Stomach smooth muscle (tissue), 2 donors: ENCODE data around the gene CLRN2.

Experiments
- H3K27ac ChIP-seq: one replicate; pipeline ENCODE4 v1.7.0; 2013; ENCODE audit warnings: mild to moderate bottlenecking, low read length, inconsistent platforms
- H3K27me3 ChIP-seq, 2 donors: one replicate each; pipeline ENCODE4 v1.7.0; 2013; ENCODE audit warnings: low read length in 2 of 2; ENCODE audit not compliant: insufficient read depth in 2 of 2, control insufficient read depth in 1 of 2
- H3K36me3 ChIP-seq, 2 donors: one replicate each; pipeline ENCODE4 v1.7.0; 2013; ENCODE audit warnings: low read length in 2 of 2; ENCODE audit not compliant: control insufficient read depth in 2 of 2, insufficient read depth in 2 of 2
- H3K4me1 ChIP-seq: one replicate; pipeline ENCODE4 v1.7.0; 2013; ENCODE audit warnings: low read length; ENCODE audit not compliant: control insufficient read depth, insufficient read depth
- H3K4me3 ChIP-seq, 2 donors: one replicate each; pipeline ENCODE4 v1.7.0; 2013; ENCODE audit warnings: low read length in 2 of 2
- H3K9ac ChIP-seq, 2 donors: one replicate each; pipeline ENCODE4 v1.7.0; 2013; ENCODE audit warnings: low read length in 2 of 2, mild to moderate bottlenecking in 1 of 2
- H3K9me3 ChIP-seq, 2 donors: one replicate each; pipeline ENCODE4 v1.7.0; 2013; ENCODE audit warnings: low read length in 2 of 2; ENCODE audit not compliant: control insufficient read depth in 2 of 2
- donor health status: healthy.
- donor health status: Pancreatic carcinoma.

CLRN2 gene

DNA sequence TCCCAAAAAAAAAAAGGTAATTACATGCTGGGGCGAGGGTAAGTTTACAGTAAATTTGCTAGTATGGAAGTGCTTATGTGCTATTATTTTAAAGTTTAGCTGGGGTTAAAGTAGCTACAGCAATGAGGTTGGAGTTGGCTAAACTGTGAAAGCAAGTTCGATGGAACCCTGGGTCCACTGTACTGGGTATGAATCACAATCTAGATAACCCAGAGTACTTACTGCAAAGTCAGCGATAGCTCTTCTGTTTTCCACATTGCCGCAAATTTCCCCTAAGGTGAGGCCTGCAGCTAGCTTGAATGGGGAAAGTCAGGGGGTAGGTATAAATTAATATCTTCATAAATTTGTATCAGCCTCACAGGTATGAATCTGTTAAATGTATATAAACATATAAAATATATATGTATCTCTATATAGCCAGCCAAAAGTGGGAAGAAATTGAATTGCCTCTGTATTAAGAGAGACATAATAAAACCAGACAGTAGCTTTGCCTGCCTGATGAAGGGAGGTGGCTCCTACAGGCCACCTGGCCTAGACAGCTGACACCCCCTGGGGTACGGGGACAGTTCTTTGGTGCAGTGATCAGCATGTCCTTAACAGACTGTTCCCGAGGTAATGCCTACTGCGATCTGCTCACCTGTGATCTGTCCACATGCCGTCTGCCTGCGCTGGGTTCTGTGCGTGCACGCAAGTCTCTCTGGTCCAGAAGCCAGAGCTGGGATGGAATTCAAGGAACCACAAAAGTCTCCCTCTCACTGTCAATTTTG lies 30.6 kb downstream of the CLRN2 start:
- Histone ChIP-seq H3K36me3 (no peaks in the 10 kb centered on the region), H3K27ac (no peak overlapping the region), H3K27me3 (no peaks in the 10 kb centered on the region), H3K9me3 (no peaks in the 10 kb centered on the region), H3K9ac (no peak overlapping the region), H3K4me3 (no peak overlapping the region), H3K4me1 (no peaks in the 10 kb centered on the region)

GRCh38 chr4:17546222-17546621 lies 31.3 kb downstream of the CLRN2 start:
- H3K4me1 ChIP-seq, result no peaks in the 10 kb centered on the region
- H3K4me3 ChIP-seq, result no peak overlapping the region
- H3K36me3 ChIP-seq, result no peaks in the 10 kb centered on the region
- H3K9me3 ChIP-seq, result no peaks in the 10 kb centered on the region
- no peaks in the 10 kb centered on the region for H3K27me3 ChIP-seq
- H3K9ac ChIP-seq, result no peak overlapping the region
- no peak overlapping the region for H3K27ac ChIP-seq

GRCh38 chr4:17546678-17547077 lies 31.7 kb downstream of the CLRN2 start:
- Histone ChIP-seq H3K4me3 (no peak overlapping the region), H3K27ac (no peak overlapping the region)

GRCh38 chr4:17550549-17550948 lies 35.6 kb downstream of the CLRN2 start:
- no peak overlapping the region for H3K4me3 ChIP-seq
- H3K9me3 ChIP-seq, result no peaks in the 10 kb centered on the region
- no peaks in the 10 kb centered on the region for H3K36me3 ChIP-seq
- no peaks in the 10 kb centered on the region for H3K4me1 ChIP-seq
- no peak overlapping the region for H3K27ac ChIP-seq
- H3K9ac ChIP-seq, result no peak overlapping the region
- H3K27me3 ChIP-seq, result peaks cover 0 to 4% of the 10 kb centered on the region in 2 donors

More at GRCh38 chr4:17546678-17547077, 31.7 kb downstream of the CLRN2 start:
- H3K9me3 ChIP-seq, result no peaks in the 10 kb centered on the region
- H3K9ac ChIP-seq, result no peak overlapping the region
- no peaks in the 10 kb centered on the region for H3K27me3 ChIP-seq
- no peaks in the 10 kb centered on the region for H3K4me1 ChIP-seq
- no peaks in the 10 kb centered on the region for H3K36me3 ChIP-seq

DNA sequence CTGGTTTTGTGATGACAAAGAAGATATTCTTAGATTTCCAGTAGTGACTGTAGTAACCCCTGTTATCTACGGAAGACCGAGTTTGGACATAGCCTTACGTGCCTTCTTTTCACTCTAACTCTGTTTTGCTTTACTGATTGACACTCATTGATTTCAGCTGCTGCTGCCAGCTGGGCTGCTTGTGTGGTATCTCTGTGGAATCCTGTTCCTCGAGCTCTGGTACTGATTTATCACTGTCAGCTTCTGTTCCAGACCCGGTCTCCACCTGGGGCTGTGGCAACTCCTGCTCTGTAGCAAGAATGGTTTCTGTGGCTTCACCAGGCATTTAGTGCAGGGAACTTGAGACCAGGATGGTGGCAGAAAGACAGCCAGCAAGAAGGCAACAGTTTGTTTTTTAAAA lies 37.5 kb downstream of the CLRN2 start:
- Histone ChIP-seq H3K4me3 (no peak overlapping the region), H3K27ac (no peak overlapping the region), H3K27me3 (peaks cover 0 to 4% of the 10 kb centered on the region in 2 donors)

DNA sequence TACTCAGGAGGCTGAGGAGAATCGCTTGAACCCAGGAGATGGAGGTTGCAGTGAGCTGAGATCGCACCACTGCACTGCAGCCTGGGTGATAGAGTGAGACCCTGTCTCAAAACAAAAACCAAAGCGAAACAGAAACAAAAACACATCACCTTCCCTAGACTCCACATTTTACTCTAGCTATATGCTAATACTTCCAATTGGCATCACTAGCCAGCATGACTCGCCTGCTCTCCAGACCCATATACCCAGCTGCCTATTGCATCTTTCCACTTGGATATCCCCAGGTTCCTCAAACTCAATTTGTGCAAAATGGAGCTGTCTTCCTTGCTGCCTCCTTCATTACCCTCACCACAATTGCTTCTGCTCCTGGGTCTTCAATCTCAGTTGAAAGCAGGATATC lies 39.6 kb downstream of the CLRN2 start:
- H3K9ac ChIP-seq, result no peak overlapping the region
- H3K27ac ChIP-seq, result no peak overlapping the region
- H3K27me3 ChIP-seq, result peaks cover 0 to 4% of the 10 kb centered on the region in 2 donors

More for the DNA sequence above, 37.5 kb downstream of the CLRN2 start:
- Histone ChIP-seq H3K9me3 (no peaks in the 10 kb centered on the region), H3K9ac (no peak overlapping the region), H3K4me1 (no peaks in the 10 kb centered on the region), H3K36me3 (no peaks in the 10 kb centered on the region)

DNA sequence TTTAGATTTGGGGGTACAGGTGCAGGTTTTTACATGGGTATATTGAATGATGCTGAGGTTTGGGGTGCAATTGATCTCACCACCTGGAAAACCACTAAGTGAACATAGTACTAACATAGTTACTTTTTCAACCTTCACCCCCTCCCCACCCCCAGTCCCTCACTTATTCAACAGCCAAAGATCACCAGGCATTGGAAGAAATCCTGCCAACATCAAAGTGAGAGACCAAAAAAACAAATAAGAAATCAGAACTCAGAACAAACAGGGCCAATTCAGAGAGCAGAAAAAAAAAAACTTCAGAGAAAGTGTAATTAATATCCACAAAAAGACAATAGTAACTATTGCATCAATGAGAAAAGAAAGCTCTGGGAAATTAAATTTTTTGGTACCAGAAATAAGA lies 41.5 kb downstream of the CLRN2 start:
- no peaks in the 10 kb centered on the region for H3K9me3 ChIP-seq
- H3K36me3 ChIP-seq, result no peaks in the 10 kb centered on the region
- no peak overlapping the region for H3K4me3 ChIP-seq
- no peaks in the 10 kb centered on the region for H3K4me1 ChIP-seq
- H3K27ac ChIP-seq, result no peak overlapping the region
- H3K27me3 ChIP-seq, result peaks cover 0 to 4% of the 10 kb centered on the region in 2 donors
- H3K9ac ChIP-seq, result no peak overlapping the region

More for the DNA sequence above, 39.6 kb downstream of the CLRN2 start:
- no peak overlapping the region for H3K4me3 ChIP-seq
- H3K9me3 ChIP-seq, result no peaks in the 10 kb centered on the region
- H3K4me1 ChIP-seq, result no peaks in the 10 kb centered on the region
- H3K36me3 ChIP-seq, result no peaks in the 10 kb centered on the region

- Histone ChIP-seq H3K9ac (no peak overlapping the region), H3K36me3 (no peaks in the 10 kb centered on the region)
Observed at GRCh38 chr4:17557880-17558279, 42.9 kb downstream of the CLRN2 start.

GRCh38 chr4:17558941-17559708 lies 44.2 kb downstream of the CLRN2 start:
- Histone ChIP-seq H3K9ac (no peak overlapping the region), H3K27ac (no peak overlapping the region), H3K4me1 (no peaks in the 10 kb centered on the region), H3K27me3 (no peaks in the 10 kb centered on the region), H3K36me3 (no peaks in the 10 kb centered on the region), H3K9me3 (no peaks in the 10 kb centered on the region), H3K4me3 (no peak overlapping the region)

More at GRCh38 chr4:17557880-17558279, 42.9 kb downstream of the CLRN2 start:
- no peaks in the 10 kb centered on the region for H3K4me1 ChIP-seq
- no peaks in the 10 kb centered on the region for H3K27me3 ChIP-seq
- H3K27ac ChIP-seq, result no peak overlapping the region
- no peak overlapping the region for H3K4me3 ChIP-seq
- no peaks in the 10 kb centered on the region for H3K9me3 ChIP-seq

GRCh38 chr4:17559709-17560048 lies 44.7 kb downstream of the CLRN2 start:
- H3K27ac ChIP-seq, result no peak overlapping the region
- H3K4me1 ChIP-seq, result no peaks in the 10 kb centered on the region
- no peak overlapping the region for H3K4me3 ChIP-seq
- no peak overlapping the region for H3K9ac ChIP-seq
- no peaks in the 10 kb centered on the region for H3K27me3 ChIP-seq
- H3K9me3 ChIP-seq, result no peaks in the 10 kb centered on the region
- no peaks in the 10 kb centered on the region for H3K36me3 ChIP-seq
